MG63 (cell line): ENCODE results near the gene UBE2J2. TPM values are rescaled to one million over a fixed set of nuclear protein-coding genes. Genes with fewer than 3 reads are reported as not detected.
A peak's percentile ranks its signal among the peaks of the same experiment; 100 is the strongest.

Source experiments
- DNase-seq: peaks from one replicate; pipeline ENCODE4 v3.0.0-alpha.2; 2020
- H3K27me3 ChIP-seq: fragments of 250-450 bp; sonication (Bioruptor Pico); 2 replicates; pipeline ENCODE4 v1.5.1; 2020; ENCODE audit warnings: mild to moderate bottlenecking, moderate library complexity
- H3K36me3 ChIP-seq: fragments of 250-450 bp; sonication (Bioruptor Pico); 2 replicates; pipeline ENCODE4 v1.5.1; 2020; ENCODE audit warnings: mild to moderate bottlenecking, moderate library complexity
- H3K4me3 ChIP-seq: fragments of 250-450 bp; sonication (Bioruptor Pico); 2 replicates; pipeline ENCODE4 v1.5.1; 2020; ENCODE audit warnings: mild to moderate bottlenecking, moderate library complexity
- H3K9me3 ChIP-seq: fragments of 250-450 bp; sonication (Bioruptor Pico); 2 replicates; pipeline ENCODE4 v1.5.1; 2020; ENCODE audit warnings: mild to moderate bottlenecking, moderate library complexity
- total RNA-seq: library from RNA; depleted of rRNA; stranded (reverse); fragments of >200 nt; shearing (Covaris generic); gene quantifications from 2 replicates; pipeline ENCODE4 v1.2.3, GENCODE V29; 2014; ENCODE audit warnings: low replicate concordance

UBE2J2 gene
- total RNA-seq, 1 experiment from 2014 or later, result 94.1 TPM

GRCh38 chr1:1241588-1242219, 31.9 kb downstream of the UBE2J2 start:
- DNase-seq, result no peak
- Histone ChIP-seq H3K27me3 (no peaks in the 10 kb centered on the region), H3K4me3 (no peak overlapping the region), H3K9me3 (no peaks in the 10 kb centered on the region), H3K36me3 (no peaks in the 10 kb centered on the region)

- Histone ChIP-seq H3K4me3 (no peak overlapping the region), H3K27me3 (no peaks in the 10 kb centered on the region), H3K9me3 (no peaks in the 10 kb centered on the region), H3K36me3 (no peaks in the 10 kb centered on the region)
- DNase-seq, result no peak
Observed at GRCh38 chr1:1240822-1241587, 32.6 kb downstream of the UBE2J2 start.

DNA sequence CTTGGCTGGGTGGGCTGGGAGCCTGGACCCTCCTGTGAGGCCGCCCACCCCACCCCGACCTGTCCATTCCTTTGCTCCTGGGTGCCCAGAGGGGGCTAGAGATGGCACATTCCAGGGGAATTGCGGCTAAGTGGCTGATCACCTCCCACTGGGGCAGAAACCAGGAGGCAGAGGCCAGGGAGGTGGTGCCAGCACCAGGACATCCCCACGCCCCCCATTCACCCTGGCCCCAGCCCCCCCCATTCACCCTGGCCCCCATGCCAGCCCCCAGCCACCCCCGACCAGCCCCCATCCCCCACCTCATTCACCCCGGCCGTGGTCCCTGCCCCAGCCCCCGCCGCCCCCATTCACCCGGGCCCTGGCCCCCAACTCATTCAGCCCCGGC, 33.3 kb downstream of the UBE2J2 start:
- no peak for DNase-seq
- Histone ChIP-seq H3K27me3 (no peaks in the 10 kb centered on the region), H3K36me3 (no peaks in the 10 kb centered on the region), H3K9me3 (no peaks in the 10 kb centered on the region), H3K4me3 (no peak overlapping the region)

DNA sequence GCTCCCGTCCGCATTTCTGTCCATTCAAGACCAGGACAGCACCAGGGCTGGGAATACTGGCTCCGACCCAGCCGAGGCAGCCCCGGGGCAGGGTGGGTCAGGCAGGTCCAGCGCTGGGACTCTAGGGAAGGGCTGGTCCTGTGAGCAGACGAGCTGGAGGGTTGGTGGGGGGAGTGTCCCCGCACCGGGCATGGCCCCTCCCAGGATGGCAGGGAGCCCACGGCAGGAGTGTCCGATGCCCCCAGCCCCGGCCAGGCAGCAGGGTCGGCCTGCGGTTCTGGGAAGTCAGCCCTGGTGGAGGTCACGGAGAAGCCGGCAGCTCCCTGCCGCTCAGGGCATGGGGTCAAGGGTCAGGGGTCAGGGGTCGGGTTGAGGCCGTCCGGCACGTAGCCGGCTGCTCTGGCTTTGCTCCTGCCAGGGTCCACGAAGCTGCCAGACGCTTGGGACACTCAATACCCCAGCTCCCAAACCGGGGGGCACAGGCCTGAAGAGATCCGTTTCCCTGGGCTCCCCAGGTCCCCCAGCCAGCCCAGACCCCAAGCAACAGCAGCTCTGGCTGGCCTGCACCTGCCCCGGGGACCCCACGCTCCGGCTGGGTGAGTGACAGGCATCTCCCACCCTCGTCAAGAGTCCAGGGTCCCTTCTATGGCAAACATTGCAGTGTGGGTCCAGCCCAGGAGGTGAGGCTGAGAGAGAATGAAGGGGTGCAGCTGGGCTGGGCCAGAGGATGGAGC, 33.9 kb downstream of the UBE2J2 start:
- no peaks in the 10 kb centered on the region for H3K9me3 ChIP-seq
- no peaks in the 10 kb centered on the region; the same call in 1 of the 2 replicates for H3K36me3 ChIP-seq
- no peaks in the 10 kb centered on the region for H3K27me3 ChIP-seq
- no peak overlapping the region for H3K4me3 ChIP-seq
- DNase-seq, result no peak

- Histone ChIP-seq H3K36me3 (peaks cover 4% of the 10 kb centered on the region), H3K9me3 (no peaks in the 10 kb centered on the region), H3K27me3 (no peaks in the 10 kb centered on the region), H3K4me3 (no peak overlapping the region)
- no peak for DNase-seq
Observed at GRCh38 chr1:1239227-1239613, 34.4 kb downstream of the UBE2J2 start.

DNA sequence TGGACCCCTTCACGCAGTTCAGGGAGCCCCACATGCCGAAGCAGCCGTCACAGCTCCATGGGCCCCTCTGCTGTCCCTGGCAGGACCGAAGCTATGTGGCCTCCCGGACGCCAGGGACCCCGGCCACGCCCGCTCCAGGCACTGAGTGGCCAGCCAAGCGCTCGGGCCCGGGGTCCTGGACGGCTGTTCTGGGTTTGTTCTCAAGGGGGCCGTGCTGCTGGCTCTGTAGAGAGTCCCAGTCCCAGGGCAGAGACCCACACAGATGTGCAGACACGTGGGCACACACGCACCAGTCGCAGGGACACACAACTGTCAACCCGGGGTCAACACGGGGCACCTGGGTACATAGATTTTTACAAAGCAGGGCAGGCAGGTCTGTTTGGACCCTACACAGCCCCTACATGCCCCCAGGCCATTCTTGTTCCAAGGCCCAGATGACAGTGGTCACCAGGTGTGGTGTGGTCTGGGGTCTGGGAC, 34.9 kb downstream of the UBE2J2 start:
- H3K4me3 ChIP-seq, result no peak overlapping the region
- no peaks in the 10 kb centered on the region for H3K27me3 ChIP-seq
- DNase-seq, result no peak
- no peaks in the 10 kb centered on the region for H3K9me3 ChIP-seq
- peaks cover 9% of the 10 kb centered on the region for H3K36me3 ChIP-seq

GRCh38 chr1:1237874-1238701, 35.6 kb downstream of the UBE2J2 start:
- no peak for DNase-seq
- Histone ChIP-seq H3K9me3 (no peaks in the 10 kb centered on the region), H3K36me3 (peaks cover 13% of the 10 kb centered on the region), H3K27me3 (no peaks in the 10 kb centered on the region), H3K4me3 (no peak overlapping the region)

- DNase-seq, result no peak
- H3K36me3 ChIP-seq, result peaks cover 13% of the 10 kb centered on the region
- H3K9me3 ChIP-seq, result no peaks in the 10 kb centered on the region
- H3K27me3 ChIP-seq, result no peaks in the 10 kb centered on the region
- no peak overlapping the region for H3K4me3 ChIP-seq
Observed at GRCh38 chr1:1236945-1237873, 36.4 kb downstream of the UBE2J2 start.

DNA sequence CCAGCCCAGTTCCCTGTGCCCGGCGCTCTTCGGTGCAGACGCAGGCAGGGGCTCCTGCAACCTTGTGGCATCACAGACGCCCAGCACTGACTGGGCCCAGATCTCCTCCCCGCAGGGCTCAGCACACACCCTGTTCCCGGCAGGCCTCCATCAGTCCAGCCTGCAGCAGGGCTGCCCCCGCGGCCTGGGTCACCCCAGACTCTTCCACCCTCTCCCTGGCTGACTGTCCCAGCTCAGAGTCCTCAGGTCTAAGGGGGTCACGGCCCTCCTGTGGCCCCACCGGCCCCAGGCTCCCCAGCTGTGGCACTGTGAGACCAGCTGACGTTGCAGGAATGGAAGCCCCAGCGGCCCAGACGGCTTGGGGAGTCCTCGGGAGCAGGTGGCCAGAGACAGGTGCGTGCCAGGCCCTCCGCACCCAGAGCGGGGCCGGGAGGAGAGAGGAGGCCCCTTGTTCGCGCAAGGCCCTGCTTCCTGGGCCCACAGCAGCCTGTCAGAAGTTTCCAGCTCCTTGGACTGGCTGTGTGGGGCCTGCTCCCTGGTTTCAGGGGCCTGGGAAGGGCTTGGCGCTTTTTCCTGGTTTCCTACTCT, 37.4 kb downstream of the UBE2J2 start:
- H3K4me3 ChIP-seq, result no peak overlapping the region
- H3K27me3 ChIP-seq, result no peaks in the 10 kb centered on the region
- H3K36me3 ChIP-seq, result peaks cover 16% of the 10 kb centered on the region
- DNase-seq, result no peak
- H3K9me3 ChIP-seq, result no peaks in the 10 kb centered on the region

- Histone ChIP-seq H3K4me3 (no peak overlapping the region), H3K27me3 (no peaks in the 10 kb centered on the region), H3K9me3 (no peaks in the 10 kb centered on the region), H3K36me3 (peaks cover 18% of the 10 kb centered on the region)
- no peak for DNase-seq
Observed at GRCh38 chr1:1235016-1235744, 38.5 kb downstream of the UBE2J2 start.

DNA sequence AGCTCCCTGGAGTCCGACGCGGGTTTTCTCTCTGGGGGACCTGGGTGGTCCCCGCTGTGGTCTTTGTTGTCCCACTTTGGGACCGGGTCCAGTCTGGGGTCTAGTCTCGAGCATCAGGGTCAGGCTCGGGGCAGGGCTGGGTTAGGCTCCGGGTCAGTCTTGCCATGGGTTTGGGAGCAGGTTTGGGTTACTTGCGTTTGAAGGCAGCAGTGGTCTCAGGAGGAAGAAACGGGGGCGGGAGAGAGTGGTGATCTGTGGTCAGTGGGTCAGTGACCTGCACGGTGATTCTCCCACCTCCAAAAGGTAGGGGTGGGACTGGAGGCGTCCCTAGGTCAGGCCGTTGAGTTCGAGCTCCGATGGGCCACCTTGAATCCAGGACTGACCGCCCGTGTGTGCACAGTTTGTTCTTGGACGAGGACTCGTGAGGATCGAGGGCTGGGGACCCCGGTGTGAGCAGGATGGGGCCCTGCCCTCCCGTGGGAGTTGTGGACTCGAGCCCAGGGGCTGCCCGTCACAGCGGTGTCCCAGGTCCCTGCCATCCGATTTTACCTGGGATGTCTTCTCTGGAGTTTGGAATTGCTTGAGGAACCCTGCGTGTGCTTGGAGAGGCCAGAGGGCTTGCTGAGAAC, 39.4 kb downstream of the UBE2J2 start:
- no peak overlapping the region for H3K4me3 ChIP-seq
- peaks cover 26% of the 10 kb centered on the region for H3K36me3 ChIP-seq
- no peaks in the 10 kb centered on the region for H3K9me3 ChIP-seq
- no peaks in the 10 kb centered on the region for H3K27me3 ChIP-seq
- DNase-seq, result no peak

DNA sequence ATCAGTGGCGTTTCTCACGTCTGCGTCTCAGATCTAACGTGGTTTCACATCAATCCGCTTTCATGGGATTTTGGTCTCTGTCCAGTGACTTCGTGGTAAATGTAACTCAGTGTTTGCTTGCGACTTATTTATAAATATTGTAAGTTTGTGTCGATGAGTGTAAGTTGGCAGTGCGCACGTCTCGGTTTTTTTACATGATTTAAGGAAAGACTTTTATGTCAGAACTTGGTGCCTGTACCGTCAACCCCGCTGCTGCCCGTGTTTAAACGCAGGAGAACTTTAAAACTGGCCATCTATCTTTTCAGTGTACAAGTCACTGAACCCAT, 40.1 kb downstream of the UBE2J2 start:
- Histone ChIP-seq H3K4me3 (no peak overlapping the region), H3K36me3 (peaks cover 33% of the 10 kb centered on the region), H3K27me3 (no peaks in the 10 kb centered on the region), H3K9me3 (no peaks in the 10 kb centered on the region)
- no peak for DNase-seq

GRCh38 chr1:1232796-1233566, 40.7 kb downstream of the UBE2J2 start:
- Histone ChIP-seq H3K27me3 (no peaks in the 10 kb centered on the region), H3K4me3 (no peak overlapping the region; the same call in 1 of the 2 replicates), H3K9me3 (no peaks in the 10 kb centered on the region), H3K36me3 (peaks cover 39% of the 10 kb centered on the region)
- no peak for DNase-seq

DNA sequence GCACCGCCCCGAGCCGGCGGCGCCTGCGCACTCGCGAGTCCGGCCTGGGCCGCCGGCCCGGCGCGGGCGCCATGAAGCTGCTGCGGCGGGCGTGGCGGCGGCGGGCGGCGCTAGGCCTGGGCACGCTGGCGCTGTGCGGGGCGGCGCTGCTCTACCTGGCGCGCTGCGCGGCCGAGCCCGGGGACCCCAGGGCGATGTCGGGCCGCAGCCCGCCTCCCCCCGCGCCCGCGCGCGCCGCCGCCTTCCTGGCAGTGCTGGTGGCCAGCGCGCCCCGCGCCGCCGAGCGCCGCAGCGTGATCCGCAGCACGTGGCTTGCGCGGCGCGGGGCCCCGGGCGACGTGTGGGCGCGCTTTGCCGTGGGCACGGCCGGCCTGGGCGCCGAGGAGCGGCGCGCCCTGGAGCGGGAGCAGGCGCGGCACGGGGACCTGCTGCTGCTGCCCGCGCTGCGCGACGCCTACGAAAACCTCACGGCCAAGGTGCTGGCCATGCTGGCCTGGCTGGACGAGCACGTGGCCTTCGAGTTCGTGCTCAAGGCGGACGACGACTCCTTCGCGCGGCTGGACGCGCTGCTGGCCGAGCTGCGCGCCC, 41.4 kb downstream of the UBE2J2 start, which contains the start of gene B3GALT6:
TSS of gene B3GALT6 (plus strand) at position 30 of the 588 bp plus-strand sequence. CDS start at position 72, 42 bp downstream.
- Histone ChIP-seq H3K27me3 (no peaks in the 10 kb centered on the region), H3K9me3 (no peaks in the 10 kb centered on the region), H3K36me3 (peaks cover 45% of the 10 kb centered on the region), H3K4me3 (peak within 1 kb of the TSS; percentile 83)
- no peak for DNase-seq
